ENCODE measurements around the gene MEGF6.

DNA sequence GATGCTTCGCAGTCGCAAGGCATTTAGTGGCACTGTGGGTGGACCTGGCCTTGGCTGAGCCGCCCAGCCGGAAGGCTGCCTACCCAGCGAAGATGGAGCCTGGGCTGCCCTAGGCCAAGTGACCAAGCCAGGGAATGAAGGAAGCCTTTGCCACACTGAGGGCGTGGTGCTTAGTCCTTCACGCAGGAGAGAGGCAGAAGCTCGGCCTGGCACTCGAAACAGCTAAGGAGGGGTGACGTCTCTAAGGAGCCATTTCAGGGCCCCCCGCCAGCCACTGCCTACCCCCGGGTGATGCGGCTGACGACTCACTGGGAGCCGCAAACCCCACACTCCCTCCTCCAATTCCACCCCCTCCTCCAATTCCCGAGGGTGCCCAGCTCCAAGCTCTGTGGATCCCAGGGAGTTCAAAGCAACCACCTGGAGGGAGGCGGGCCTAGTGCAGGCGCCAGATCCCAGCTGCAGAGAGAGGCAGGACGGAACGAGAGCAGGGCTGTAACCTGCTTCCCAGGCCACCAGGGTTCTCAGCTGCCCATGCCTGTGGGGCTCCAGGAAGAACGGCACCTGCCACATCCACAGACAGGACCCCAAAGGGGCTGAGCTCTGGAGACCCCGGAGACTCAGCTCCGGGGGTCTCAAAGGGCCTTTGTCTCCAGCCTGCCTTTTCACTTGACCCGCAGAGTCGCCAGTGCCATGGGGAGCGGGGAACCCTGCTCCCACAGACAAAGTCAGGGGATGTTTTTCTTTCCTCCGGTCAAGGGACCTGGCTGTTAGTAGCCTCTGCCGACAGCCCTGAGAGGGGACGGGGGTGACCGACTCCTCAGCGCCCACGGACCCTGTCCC lies 81.0 kb downstream of the MEGF6 start:
- TF ChIP-seq, protein P1, sequence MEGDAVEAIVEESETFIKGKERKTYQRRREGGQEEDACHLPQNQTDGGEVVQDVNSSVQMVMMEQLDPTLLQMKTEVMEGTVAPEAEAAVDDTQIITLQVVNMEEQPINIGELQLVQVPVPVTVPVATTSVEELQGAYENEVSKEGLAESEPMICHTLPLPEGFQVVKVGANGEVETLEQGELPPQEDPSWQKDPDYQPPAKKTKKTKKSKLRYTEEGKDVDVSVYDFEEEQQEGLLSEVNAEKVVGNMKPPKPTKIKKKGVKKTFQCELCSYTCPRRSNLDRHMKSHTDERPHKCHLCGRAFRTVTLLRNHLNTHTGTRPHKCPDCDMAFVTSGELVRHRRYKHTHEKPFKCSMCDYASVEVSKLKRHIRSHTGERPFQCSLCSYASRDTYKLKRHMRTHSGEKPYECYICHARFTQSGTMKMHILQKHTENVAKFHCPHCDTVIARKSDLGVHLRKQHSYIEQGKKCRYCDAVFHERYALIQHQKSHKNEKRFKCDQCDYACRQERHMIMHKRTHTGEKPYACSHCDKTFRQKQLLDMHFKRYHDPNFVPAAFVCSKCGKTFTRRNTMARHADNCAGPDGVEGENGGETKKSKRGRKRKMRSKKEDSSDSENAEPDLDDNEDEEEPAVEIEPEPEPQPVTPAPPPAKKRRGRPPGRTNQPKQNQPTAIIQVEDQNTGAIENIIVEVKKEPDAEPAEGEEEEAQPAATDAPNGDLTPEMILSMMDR (optimal IDR thresholded peaks at IDR 0.05 in 1 of 3, IDR thresholded peaks at IDR 0.05 in 1 of 3, conservative IDR thresholded peaks at IDR 0.05 in 1 of 3; ENCODE audit: extremely low read depth in 1 of 3, insufficient read depth in 2 of 3, low read length in 3 of 3) = peak in 1 of 3 experiments; percentile 13
- TF ChIP-seq EZH2 (IDR thresholded peaks at IDR 0.05; ENCODE audit: low read length) = no peak
